Measurements from ENCODE around the gene ROBO3.

ROBO3 gene

DNA sequence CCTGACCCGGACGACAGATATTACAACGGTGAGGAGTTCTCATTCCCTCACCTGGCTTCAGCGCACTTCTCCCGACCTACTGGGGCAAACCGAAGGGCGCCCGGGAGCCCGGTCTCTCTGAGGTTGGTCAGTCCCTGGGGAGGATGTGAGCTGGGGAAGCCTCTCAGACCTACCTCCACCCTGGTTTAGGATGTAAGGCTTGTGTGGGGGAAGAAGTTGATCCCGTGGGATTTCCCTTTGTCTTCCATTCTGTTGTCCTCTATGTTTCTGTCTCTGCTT, 12.3 kb downstream of the ROBO3 start:
- no peak for DNase-seq

DNA sequence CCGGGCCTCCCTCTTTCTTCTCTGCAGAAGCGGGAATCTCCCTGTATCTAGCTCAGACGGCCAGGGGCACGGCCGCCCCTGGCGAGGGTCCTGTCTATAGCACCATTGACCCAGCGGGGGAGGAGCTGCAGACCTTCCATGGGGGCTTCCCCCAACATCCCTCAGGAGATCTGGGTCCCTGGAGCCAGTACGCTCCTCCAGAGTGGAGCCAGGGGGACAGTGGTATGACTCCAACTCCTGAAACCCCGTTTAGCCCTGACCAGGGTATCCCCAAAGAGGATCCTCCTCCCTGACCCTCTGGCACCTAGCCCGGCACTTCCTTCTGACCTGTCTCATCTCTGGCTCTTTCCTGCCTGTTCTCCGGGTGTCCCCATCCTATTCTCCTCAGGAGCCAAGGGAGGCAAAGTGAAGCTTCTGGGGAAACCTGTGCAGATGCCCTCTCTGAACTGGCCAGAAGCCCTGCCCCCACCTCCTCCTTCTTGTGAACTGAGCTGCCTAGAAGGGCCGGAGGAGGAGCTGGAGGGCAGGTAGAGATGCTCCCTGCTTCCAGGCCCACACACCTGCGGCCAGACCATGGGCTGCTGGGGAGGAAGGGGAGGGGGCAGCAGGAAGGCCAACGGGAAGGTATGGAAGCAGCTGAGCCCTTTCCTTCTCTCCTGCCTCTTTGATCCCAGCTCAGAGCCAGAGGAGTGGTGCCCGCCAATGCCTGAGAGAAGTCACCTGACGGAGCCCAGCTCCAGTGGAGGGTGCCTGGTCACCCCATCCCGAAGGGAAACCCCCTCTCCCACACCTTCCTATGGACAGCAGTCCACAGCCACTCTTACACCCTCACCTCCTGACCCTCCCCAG, 12.9 kb downstream of the ROBO3 start:
- DNase-seq, result no peak

DNA sequence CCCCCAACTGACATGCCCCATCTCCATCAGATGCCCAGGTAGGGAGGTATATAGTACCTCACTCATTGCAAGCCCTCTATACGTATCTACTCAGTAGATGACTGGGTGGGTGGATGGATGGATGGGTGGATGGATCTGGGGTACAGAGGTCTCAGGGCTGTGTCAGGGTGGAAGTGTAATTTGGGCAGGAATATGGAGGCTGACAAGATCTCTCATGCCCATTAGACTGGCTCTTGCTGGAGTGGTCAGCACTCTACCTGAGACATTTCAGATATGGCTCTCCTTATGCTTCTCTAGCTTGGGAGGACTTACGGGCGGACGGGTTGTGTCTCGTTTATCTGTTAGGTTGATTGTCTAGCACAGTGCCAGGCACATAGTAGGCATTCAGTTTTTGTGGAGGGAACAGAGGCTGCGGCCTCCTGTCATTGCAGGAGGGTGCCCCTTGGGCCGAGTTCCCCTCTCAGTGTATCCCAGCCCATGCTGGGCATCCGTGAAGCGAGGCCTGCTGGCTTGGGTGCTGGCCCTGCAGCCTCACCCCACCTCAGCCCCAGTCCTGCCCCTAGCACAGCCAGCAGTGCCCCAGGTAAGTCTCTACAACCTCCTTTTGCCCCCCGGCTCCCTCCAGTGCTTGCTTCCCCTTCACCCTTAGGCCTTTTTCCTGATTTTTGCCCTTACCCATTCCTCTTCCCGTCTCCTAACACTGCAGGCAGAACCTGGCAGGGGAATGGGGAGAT, 13.7 kb downstream of the ROBO3 start:
- no peak for DNase-seq

DNA sequence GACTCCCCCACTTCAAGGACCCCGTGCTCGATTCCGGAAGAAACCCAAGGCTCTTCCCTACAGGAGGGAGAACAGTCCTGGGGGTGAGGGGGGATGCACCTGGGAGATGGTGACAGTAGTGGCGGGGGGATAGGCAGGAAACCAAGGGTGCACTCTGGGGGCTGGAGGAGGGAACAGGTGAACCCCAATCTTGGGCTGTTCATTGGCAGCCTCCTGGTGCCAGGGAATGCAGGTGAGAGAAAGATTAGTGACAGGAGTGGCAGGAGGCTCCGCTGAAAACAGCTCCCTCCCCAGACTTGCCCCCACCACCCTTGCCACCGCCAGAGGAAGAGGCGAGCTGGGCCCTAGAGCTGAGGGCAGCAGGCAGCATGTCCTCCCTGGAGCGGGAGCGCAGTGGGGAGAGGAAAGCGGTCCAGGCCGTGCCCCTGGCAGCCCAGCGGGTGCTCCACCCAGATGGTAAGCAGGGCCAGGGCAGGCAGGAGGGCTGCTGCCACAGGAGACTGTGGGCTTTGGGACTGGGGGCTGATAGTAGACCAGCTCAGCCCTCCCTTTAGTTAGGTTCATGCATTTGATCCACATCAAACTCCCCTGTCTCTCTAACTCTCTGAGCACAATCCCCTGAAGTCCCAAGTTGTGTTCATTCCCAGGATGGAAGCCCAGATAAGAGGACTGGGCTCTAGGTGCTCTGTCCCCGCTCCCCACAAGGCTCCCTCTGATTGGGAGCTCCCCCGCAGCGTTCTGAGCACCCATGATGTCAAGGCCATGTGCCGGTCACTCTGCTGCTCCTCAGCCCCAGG, 14.5 kb downstream of the ROBO3 start:
- DNase-seq, result no peak

DNA sequence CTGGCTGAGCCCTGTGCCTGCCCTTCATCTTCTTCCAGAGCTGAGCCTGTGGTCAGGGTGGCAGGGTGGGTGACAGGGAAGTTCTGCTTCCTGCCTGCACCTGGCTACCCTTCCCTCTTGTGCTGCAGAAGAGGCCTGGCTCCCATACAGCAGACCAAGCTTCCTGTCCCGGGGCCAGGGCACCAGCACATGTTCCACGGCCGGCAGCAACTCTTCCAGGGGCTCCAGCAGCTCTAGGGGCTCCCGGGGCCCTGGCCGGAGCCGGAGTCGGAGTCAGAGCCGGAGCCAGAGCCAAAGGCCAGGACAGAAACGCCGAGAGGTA, 15.0 kb downstream of the ROBO3 start:
- no peak for DNase-seq

DNA sequence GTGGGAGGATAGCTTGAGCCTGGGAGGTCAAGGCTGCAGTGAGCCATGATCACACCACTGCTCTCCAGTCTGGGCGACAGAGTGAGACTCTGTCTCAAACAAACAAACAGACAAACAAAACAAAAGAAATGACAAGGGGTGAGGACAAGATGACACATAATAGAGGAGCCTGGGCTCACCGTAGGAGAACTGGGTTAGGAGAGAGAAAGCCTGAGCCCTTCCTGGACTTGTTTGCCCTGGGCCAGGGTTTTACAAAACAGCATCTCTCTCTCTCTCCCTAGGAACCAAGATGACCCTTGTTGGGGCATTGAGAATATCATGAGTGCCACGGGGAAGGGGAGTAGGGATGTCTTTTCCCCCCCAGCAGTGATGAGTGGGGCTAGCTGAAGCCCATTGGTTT, 15.7 kb downstream of the ROBO3 start:
- DNase-seq, result no peak

DNA sequence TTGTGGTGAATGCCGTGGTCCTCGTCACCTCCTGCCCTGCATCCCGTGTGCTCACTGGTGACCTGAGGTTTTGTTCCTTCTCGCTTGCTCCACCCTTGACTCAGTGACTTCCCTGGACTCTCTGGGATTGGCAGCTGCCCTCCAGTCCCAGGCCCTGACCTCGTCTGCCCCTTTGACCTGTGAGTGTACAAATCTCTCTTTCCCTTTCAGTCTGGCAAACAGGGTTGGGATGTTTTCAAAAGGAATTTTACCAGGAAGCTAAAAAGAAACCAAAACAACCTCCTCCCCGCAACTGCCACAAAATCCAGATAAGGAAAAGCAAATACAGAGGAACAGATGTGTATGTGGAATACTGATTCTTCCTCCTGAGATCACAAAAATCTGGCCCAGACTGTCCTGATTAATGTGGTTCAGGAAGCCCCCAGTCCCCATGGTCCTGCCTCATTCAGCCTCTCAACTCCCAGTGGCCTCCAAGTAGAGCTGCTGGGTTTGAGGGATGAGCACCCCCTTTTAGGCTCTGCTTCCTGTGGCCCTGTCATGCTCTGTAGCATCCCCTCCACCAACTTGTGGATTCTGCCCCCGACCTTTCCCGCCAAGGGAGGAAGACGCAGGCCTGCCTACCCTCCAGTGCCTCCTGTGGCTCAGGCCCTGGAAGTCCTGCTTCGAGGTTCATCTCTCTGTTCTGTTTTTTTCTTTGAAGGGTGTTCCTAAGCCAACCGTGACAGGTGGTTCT, 17.3 kb downstream of the ROBO3 start:
- DNase-seq, result no peak

DNA sequence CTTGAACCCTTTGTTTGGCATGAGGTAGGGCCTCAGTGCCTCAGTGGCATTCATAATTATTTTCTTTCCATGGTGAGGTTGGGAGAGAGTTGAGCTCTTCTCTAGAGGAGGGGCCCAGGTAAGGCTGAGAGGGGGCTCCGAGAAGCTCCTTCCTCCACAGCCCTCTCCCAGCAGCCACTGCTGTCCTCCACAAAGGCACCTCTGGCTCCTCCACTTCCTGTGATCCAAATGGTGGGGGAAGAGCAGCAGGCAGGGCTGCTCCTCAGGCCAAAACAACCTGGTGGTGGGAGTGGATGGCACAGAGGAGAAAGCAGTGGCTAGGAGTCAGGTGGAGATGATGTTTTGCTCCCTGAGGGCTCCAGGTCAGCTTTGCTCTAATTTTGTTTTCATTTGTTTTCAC, 19.1 kb downstream of the ROBO3 start:
- DNase-seq, result no peak

DNA sequence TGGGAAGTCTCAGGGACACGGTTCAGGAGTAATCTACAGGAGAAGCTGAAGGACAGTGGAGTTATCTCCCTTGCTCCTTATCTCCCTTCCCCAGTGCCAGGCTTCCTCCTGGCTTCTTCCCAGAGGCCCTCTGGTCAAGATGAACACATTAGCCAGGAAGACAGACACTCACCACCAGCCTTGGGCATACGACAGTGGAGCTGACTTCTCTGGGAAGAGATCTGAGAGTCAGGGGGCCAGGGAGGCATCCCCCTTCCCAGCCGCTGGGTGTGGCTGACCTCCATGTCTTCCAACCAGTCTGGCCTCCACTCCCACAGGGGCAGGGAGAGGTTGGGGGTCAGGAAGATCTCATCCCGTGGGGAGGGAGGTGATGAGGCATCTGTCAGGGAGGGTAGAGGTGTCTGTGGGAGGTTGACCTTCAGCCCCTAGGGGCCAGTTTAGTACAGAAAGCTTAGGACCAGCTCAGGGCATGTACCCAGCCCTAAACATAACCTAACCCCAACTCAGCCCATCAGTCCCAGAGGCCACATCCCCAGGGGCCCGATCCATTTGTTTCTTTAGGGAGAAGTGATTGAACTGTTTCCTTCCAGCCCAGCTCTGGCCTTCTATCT, 19.7 kb downstream of the ROBO3 start:
- no peak for DNase-seq

DNA sequence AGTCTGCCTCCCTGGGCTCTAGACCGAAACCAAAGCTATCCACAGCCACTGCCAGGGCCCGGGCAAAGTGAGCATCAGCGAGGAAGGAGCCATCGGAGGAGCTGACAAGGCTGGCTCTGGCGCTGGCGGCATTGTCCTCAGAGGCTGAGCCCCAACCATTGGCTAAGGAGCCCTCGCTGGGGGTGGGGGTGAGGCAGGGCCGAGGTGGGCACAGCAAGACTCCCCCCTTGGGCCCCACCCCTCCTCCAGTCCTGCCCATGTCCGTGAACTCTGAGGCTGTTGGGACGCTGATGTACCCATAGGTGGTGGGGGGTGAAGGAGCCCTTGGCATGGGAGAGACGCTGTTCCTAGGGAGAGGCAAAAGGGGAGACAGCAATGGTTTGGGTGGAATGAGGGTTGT, 21.2 kb downstream of the ROBO3 start:
- DNase-seq, result no peak

DNA sequence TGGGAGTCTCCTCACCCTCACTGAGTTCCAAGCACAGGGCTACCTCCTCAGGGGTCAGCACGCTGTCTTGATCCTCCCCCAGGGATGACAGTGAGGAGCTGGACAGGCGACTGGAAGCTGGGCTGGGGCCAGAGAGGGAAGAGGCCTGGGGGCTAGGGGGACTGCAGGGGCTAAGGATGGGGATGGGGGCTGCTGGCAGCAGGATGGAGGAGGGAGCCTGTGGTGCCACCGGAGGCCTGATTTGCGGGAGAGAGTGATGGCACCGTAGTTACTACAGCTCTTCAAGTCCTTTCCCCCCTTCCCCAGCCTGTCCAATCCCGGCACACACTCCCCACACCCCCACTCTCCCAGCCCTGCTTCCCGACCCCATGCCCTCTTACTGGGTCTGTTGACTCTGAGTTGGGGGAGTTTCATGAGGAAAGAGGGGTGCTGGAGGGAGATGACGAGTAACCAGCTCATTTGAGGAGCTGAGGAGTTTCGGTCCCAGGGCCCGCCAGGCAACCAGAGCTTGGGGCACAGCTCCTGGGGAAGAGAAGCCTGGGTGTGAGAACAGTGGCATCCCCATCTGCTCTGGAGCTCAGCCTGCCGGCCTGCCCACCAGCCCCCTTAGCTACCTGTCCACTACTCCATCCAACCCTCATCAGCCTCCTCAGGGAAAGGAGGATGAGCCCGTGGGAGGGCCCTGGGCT, 21.9 kb downstream of the ROBO3 start:
- no peak for DNase-seq

DNA sequence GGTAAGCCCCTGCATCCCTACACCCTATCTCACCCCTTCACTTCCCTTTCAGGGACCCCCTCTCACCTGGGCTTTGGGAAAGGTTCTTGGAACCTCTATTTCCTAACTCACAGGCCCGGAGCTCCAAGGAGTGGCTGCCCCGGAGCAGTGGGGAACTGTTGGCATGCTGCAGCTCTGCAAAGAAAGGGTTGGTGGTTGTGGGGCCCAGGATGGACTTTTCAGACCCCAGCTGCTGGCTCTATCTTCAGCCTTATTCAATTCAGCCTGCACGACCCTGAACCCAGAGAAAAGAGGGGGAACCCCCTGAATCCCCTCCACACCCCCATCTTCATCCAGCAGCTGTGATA, 22.4 kb downstream of the ROBO3 start:
- DNase-seq, result no peak

DNA sequence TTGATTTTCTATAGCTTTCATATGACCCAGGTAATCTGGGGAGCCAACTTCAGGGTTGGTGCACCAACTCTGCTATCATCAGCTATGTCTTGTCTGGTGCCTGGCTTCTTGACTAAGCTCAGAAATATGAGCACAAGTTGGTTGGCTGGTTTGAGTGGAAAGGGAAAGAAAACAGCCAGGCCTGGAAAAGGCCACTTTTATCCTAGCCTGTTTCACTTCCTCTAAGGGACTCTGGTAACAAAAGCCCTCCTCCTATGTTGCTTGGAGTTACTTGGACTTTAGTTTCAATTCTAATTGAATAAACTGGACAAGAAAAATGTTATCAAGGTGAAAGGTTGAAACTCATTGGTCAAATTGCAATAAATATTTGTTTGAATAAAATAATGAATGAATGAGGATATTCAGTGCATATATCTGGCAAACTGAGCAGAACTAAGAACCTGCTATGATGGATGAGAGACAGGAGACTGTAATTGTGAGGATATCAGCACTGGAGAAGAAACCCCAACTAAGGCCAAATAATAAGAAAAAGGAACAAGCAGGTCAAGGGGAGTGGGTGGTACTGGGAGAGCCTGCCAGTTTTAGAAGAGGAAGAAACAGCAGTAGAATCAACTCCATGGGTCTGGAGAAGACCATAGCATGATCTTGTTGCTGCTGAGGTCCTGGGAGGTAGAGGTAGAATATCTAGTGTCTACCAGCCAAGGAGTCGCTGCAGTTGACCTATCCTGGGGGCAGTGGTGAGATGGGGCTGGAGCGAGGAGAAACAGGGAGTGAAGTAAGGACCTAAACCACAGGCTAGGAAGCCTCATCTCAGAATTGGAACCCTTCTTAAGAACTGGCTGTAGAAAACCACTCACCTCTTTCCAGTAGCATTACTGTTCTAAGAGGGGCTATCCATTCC, 24.2 kb downstream of the ROBO3 start:
- no peak for DNase-seq

DNA sequence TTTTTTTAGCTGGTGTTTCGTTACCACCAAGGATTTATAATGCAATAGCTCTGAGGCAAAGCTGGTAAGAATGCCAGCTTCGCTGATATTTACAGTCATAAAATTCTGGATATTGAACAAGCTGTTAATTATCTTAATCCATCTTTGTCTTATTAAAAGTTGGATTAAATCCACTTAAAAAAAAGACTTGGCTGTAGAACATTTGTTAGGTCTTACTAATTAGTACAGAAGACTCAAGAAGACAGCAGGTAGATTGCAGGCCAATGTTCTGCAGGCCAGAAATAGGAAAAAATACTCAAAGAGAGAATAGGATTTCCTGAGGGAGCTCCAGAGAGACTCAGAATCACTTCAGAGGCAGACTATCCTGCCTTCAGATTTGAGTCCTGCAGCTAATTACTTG, 24.9 kb downstream of the ROBO3 start:
- no peak for DNase-seq

DNA sequence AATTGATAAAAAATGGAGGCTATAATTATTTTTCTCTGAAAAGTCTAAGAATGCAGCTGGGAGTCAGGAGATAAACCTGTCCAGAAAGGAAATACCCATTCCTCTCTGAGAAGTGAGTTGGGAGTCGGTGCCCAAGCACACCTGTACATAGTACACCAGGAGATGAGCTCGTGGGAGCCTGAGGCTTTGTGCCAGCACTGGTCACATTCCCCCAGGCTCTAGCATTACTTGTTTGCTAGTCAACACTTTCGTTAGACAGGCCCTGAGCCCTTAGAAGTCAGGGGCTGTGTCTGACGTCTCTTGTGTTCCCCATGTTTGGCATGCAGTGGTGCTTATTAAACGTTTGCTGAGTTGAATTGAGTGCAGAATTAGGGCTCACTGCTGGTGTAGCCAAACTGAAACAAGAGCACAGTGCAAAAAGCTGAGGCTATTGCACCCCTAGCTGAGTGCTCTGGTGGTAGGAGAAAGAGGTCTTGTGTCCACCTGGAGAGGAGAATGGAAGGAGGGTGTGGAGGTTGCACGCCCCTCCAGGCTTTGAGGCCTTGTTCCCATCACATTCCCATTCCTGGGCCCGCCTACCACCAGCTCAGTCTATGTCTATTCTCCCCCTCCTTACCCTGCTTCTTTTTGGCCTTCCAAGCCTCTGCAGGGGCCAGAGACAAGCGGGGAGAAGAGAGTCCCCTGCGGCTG, 25.6 kb downstream of the ROBO3 start:
- no peak for DNase-seq

DNA sequence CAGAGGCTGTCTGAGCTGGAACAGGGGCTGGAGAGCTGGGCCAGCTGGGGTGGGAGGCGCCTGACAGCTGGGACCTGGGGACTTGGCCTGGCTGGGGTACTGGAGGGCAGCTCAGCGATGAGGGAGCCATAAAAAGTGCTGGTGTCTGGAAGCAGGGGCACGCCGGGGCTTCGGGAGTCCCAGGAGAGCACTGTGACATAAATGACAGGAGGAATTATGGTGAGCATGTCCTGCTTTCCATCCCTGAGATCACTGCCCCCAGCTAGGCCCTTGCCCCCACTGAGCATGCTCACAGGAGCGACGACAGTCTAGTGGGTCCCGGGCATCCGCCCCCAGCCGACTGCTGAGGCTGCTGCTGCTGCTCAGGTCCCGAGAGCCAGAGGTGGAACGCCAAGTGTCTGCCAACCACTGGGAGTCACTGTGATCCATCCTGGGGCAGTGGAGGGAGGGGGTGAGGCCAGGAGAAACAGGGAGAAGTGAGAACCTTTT, 26.2 kb downstream of the ROBO3 start:
- DNase-seq, result no peak

DNA sequence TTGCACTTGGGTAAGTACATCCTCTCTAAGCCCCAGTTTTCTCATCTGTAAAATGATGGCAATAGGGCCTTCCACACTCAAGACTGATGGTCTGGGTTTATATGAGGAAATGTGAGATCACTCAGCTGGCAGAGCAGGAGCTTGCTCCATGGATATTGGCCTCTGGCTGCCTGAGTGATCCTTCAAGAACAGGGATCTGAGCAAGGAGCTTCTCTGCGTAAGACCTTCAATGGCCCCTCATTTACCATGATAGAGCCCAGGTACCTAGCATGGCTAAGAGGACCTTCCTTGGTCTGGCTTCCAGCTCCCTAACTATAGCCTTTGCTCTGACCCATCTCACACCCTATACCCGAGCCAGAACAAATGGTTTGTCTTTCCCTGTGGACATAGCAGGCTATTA, 26.9 kb downstream of the ROBO3 start:
- DNase-seq, result no peak

DNA sequence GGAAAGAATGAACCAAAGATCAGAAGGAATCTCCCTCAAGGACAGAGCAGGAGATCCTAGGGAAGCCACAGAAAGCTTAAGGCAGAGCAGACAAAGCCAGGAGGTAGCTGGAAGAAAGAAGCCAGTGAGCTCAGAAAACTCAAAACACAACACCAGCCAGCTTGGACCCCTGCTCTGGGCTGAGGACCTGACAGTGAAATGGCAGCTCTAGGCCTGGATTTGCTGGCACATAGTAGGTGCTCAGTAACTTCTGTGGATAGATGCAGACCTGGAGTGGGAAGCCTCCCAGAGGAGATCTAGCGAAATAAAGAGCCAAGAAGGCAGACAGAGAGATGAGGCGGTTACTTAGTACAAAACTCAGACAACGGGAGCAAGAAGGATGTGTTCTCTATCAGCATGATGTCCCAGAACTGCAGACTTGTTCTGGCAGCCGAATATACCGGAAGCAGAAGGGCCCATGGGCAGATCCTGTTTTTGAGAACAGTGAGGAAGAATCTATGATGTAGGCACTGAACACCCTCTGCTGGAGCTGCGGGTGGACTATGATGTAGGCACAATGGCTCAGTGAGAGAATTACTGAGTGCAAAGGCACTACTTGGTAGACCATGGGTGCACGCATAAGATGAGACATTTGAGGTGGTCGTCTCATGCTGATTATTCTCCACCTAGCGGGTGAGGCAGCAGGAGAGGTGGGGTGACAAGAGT, 27.7 kb downstream of the ROBO3 start:
- no peak for DNase-seq

DNA sequence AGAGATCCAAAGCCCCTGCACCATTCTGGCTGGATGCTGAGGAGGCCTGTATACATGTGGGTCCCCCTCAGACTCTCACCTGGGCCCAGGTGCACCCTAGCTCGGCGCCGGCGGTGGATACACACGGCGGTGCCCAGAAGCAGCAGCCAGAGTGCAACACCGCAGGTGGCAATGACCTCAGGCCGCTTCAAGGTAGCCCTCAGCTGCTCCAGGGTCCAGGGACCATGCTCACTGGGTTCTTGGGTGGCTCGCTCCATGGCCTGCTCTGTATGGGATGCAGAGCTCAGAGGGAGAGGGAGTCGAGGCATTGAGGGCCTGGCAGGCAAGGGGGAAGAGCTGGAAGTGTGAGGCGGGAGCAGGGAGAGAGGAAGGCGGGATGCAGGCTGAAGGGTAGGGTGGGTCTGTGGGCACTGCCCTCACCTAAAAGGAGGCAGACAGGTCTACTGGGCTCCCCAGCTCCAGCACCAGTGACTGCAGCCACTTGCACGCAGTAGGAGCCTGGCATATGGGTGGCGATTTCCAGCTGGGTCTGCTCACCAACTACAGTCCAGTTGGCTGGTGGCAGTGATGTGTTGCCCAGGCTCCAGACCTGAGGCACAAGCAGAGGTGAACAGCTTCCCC, 28.7 kb downstream of the ROBO3 start:
- no peak for DNase-seq

Data from stimulated activated naive CD4-positive, alpha-beta T cell treated with Interleukin-2 at 50 U/mL for 16 hours (primary cell).